Measurements from ENCODE around the gene BMPR1A. TPM values are rescaled to one million over a fixed set of nuclear protein-coding genes. Genes with fewer than 3 reads are reported as not detected.
A peak's percentile ranks its signal among the peaks of the same experiment; 100 is the strongest.

The BMPR1A gene
- polyA plus RNA-seq, 3 donors: 0.25 to 0.67 (median 0.61) TPM

GRCh38 chr10:86765548-86765947 lies 9.1 kb downstream of the BMPR1A start:
- Mint-ChIP-seq H3K9me3 (peaks cover 0 to 1% (median 0%) of the 10 kb centered on the region in 7 donors), H3K27me3 (ENCODE audit: low read depth in 3 of 3) (peaks cover 28 to 56% (median 34%) of the 10 kb centered on the region in 3 donors), H3K36me3 (no peaks in the 10 kb centered on the region), H3K27ac (peak overlapping the region in 1 of 7 donors; percentile 56), H3K4me3 (no peak overlapping the region), H3K4me1 (no peaks in the 10 kb centered on the region)
- Histone ChIP-seq H2AFZ (ENCODE audit: insufficient read depth, low read depth, low read length, poor library complexity, severe bottlenecking) (no peak overlapping the region), H3K4me3 (replicated peaks in 1 of 3; ENCODE audit: low read depth in 2 of 3, low read length in 3 of 3) (no peak overlapping the region), H3K36me3 (replicated peaks in 1 of 2; ENCODE audit: control insufficient read depth in 1 of 2, insufficient read depth in 2 of 2, low read length in 2 of 2) (no peaks in the 10 kb centered on the region), H4K20me1 (ENCODE audit: insufficient read depth, low read length) (no peaks in the 10 kb centered on the region), H3K9ac (ENCODE audit: insufficient read depth, low read length, poor library complexity, severe bottlenecking) (no peak overlapping the region), H3K9me3 (replicated peaks in 1 of 2; ENCODE audit: control insufficient read depth in 1 of 2, insufficient read depth in 1 of 2, low read length in 2 of 2) (no peaks in the 10 kb centered on the region), H3K4me2 (replicated peaks; ENCODE audit: extremely low read depth, low read length, poor library complexity, severe bottlenecking) (no peak overlapping the region), H3K27ac (ENCODE audit: low read depth in 1 of 2, low read length in 2 of 2) (no peak overlapping the region), H3K79me2 (ENCODE audit: insufficient read depth, low read length) (no peaks in the 10 kb centered on the region), H3K27me3 (ENCODE audit: control insufficient read depth in 2 of 2, insufficient read depth in 2 of 2, low read length in 2 of 2) (peaks cover 9 to 22% of the 10 kb centered on the region in 2 donors), H3K4me1 (ENCODE audit: control insufficient read depth in 1 of 2, insufficient read depth in 2 of 2, low read length in 2 of 2) (no peaks in the 10 kb centered on the region)
- no CpG with 5 or more reads among the region's 2 CpGs for WGBS (ENCODE audit: insufficient coverage)
- no peak for TF ChIP-seq CTCF (IDR thresholded peaks at IDR 0.05)
- DNase-seq: no peak
- intact Hi-C loops (cut with micrococcal nuclease): no loop called here

- H3K4me1 Mint-ChIP-seq: no peaks in the 10 kb centered on the region
- H3K27me3 Mint-ChIP-seq (ENCODE audit: low read depth in 3 of 3): peaks cover 18 to 41% (median 33%) of the 10 kb centered on the region in 3 donors
- H3K36me3 ChIP-seq (replicated peaks in 1 of 2; ENCODE audit: control insufficient read depth in 1 of 2, insufficient read depth in 2 of 2, low read length in 2 of 2): no peaks in the 10 kb centered on the region
- no peaks in the 10 kb centered on the region for H3K79me2 ChIP-seq (ENCODE audit: insufficient read depth, low read length)
- no peak overlapping the region for H3K4me2 ChIP-seq (replicated peaks; ENCODE audit: extremely low read depth, low read length, poor library complexity, severe bottlenecking)
- intact Hi-C loops (cut with micrococcal nuclease): no loop called here
- no peaks in the 10 kb centered on the region for H3K4me1 ChIP-seq (ENCODE audit: control insufficient read depth in 1 of 2, insufficient read depth in 2 of 2, low read length in 2 of 2)
- H3K27ac Mint-ChIP-seq: no peak overlapping the region
- no peak overlapping the region for H3K9ac ChIP-seq (ENCODE audit: insufficient read depth, low read length, poor library complexity, severe bottlenecking)
- no peak overlapping the region for H3K4me3 ChIP-seq (replicated peaks in 1 of 3; ENCODE audit: low read depth in 2 of 3, low read length in 3 of 3)
- no peak overlapping the region for H3K4me3 Mint-ChIP-seq
- H3K9me3 Mint-ChIP-seq: peaks cover 0 to 1% (median 0%) of the 10 kb centered on the region in 7 donors
- no peaks in the 10 kb centered on the region for H4K20me1 ChIP-seq (ENCODE audit: insufficient read depth, low read length)
- H3K27ac ChIP-seq (ENCODE audit: low read depth in 1 of 2, low read length in 2 of 2): no peak overlapping the region
- no peak overlapping the region for H2AFZ ChIP-seq (ENCODE audit: insufficient read depth, low read depth, low read length, poor library complexity, severe bottlenecking)
- H3K9me3 ChIP-seq (replicated peaks in 1 of 2; ENCODE audit: control insufficient read depth in 1 of 2, insufficient read depth in 1 of 2, low read length in 2 of 2): no peaks in the 10 kb centered on the region
- no peaks in the 10 kb centered on the region for H3K36me3 Mint-ChIP-seq
- no peak for TF ChIP-seq CTCF (IDR thresholded peaks at IDR 0.05)
- no CpG with 5 or more reads among the region's 1 CpG for WGBS (ENCODE audit: insufficient coverage)
- H3K27me3 ChIP-seq (ENCODE audit: control insufficient read depth in 2 of 2, insufficient read depth in 2 of 2, low read length in 2 of 2): peaks cover 0 to 8% of the 10 kb centered on the region in 2 donors
- no peak for DNase-seq
Observed at GRCh38 chr10:86768412-86769062, 12.1 kb downstream of the BMPR1A start.

Measured in CD14-positive monocyte (primary cell).